Erythroblast (primary cell): ENCODE measurements around the gene FBXL13.

Experiments used
- GATA1 ChIP-seq: IDR thresholded peaks from 2 replicates; pipeline ENCODE4 v1.6.1; 2011; ENCODE audit warnings: low read depth, mild to moderate bottlenecking, control low read depth, low read length, moderate library complexity
- POLR2A ChIP-seq: IDR thresholded peaks from 2 replicates; pipeline ENCODE4 v1.6.1; 2011; ENCODE audit warnings: mild to moderate bottlenecking, low read length

- TF ChIP-seq POLR2A = no peak
- no peak for TF ChIP-seq GATA1
Observed at GRCh38 chr7:102841290-102841689, 233.3 kb downstream of the FBXL13 start.
